Testis (tissue), 3 donors: Measurements from ENCODE around the gene MRGPRD. TPM values are rescaled to one million over a fixed set of nuclear protein-coding genes. Genes with fewer than 3 reads are reported as not detected.
"Not testable (repeated sequence)": the region's sequence is repeated elsewhere in the genome, so short reads cannot be mapped to it uniquely, and the experiment has no call there.

Source experiments
- DNase-seq: peaks from one replicate; pipeline ENCODE4 v3.0.0-alpha.2; 2019
- H3K27ac ChIP-seq, 2 donors: fragments of 200-600 bp; sonication (generic); one replicate each; pipeline ENCODE4 v1.5.1; 2019
- H3K27me3 ChIP-seq: fragments of 200-600 bp; sonication (generic); one replicate; pipeline ENCODE4 v1.5.1; 2019
- H3K36me3 ChIP-seq: fragments of 200-600 bp; sonication (generic); one replicate; pipeline ENCODE4 v1.5.1; 2017; ENCODE audit warnings: low read depth; ENCODE audit errors: missing control alignments
- H3K4me1 ChIP-seq: fragments of 200-600 bp; sonication (generic); one replicate; pipeline ENCODE4 v1.5.1; 2019
- H3K4me3 ChIP-seq, 2 donors: fragments of 200-600 bp; sonication (generic); one replicate each; pipeline ENCODE4 v1.5.1; 2017 to 2019
- H3K9me3 ChIP-seq: fragments of 200-600 bp; sonication (generic); one replicate; pipeline ENCODE4 v1.5.1; 2017
- CTCF ChIP-seq, 3 experiments: fragments of 450-650 bp in 2 of 3; fragments of 200-600 bp in 1 of 3; sonication (generic) in 1 of 3; IDR thresholded peaks; one replicate each; pipeline ENCODE4 v1.5.1; 2016 to 2019; ENCODE audit warnings: antibody characterized with exemption in 3 of 3, mild to moderate bottlenecking in 2 of 3, moderate library complexity in 1 of 3
- POLR2A ChIP-seq: fragments of 450-650 bp; IDR thresholded peaks from one replicate; pipeline ENCODE4 v1.6.1; 2017; ENCODE audit warnings: antibody characterized with exemption, mild to moderate bottlenecking, moderate library complexity
- WGBS, 2 donors: methylation state at CpG; one replicate each; pipeline ENCODE4 v1.1.5; 2018; 5-methylcytosine and 5-hydroxymethylcytosine counted together
- intact Hi-C: fragments of 100-400 bp; cut with DNase I; formaldehyde crosslinking; loops from one replicate; pipeline ENCODE4 v1.15.1; 2023; ENCODE audit warnings: low total_unique reads
- polyA plus RNA-seq: library from polyadenylated mRNA; stranded (reverse); fragments of 350-450 nt; fragmentation: Illumina TruSeq; extraction: RNeasy Lipid Tissue Mini Kit (QIAGEN cat#74804); gene quantifications from one replicate; pipeline ENCODE4 v1.2.3, GENCODE V29; 2014; ENCODE audit warnings: low read depth, low replicate concordance; ENCODE audit not compliant: insufficient read depth
- total RNA-seq, 2 donors: library from RNA; depleted of rRNA; stranded (reverse); fragments of >200 nt; gene quantifications; one replicate each; pipeline ENCODE4 v1.2.3, GENCODE V29; 2016

Gene MRGPRD
- total and polyA plus RNA-seq, 3 donors from 2014 or later, result not detected

GRCh38 chr11:68974421-68975194, 6.2 kb downstream of the MRGPRD start:
- H3K4me3 ChIP-seq, result peak overlapping the region in 1 of 2 donors; percentile 9
- no peaks in the 10 kb centered on the region for H3K36me3 ChIP-seq
- 59 to 88% methylated on average over 8 to 20 of the region's 23 CpGs for WGBS, 2 donors
- peaks cover 25% of the 10 kb centered on the region for H3K4me1 ChIP-seq
- no peaks in the 10 kb centered on the region for H3K9me3 ChIP-seq
- peak; percentile 72 for DNase-seq
- no peak for TF ChIP-seq CTCF (IDR thresholded peaks at IDR 0.05)
- no peak for TF ChIP-seq POLR2A
- no peak overlapping the region for H3K27ac ChIP-seq
- H3K27me3 ChIP-seq, result no peaks in the 10 kb centered on the region
- intact Hi-C loops, result no loop called here

GRCh38 chr11:68973706-68974105, 7.1 kb downstream of the MRGPRD start:
- intact Hi-C loops, H3K27ac ChIP-seq, DNase-seq, H3K27me3 ChIP-seq, H3K4me3 ChIP-seq, H3K9me3 ChIP-seq, H3K36me3 ChIP-seq: not testable (repeated sequence)
- H3K4me1 ChIP-seq, result peaks cover 25% of the 10 kb centered on the region
- WGBS, 2 donors, result 83 to 92% methylated on average over 11 to 12 of the region's 12 CpGs

GRCh38 chr11:68973219-68973618, 7.6 kb downstream of the MRGPRD start:
- Histone ChIP-seq H3K36me3 (no peaks in the 10 kb centered on the region), H3K27ac (no peak overlapping the region), H3K4me1 (peaks cover 25% of the 10 kb centered on the region), H3K4me3 (no peak overlapping the region), H3K27me3 (no peaks in the 10 kb centered on the region), H3K9me3 (no peaks in the 10 kb centered on the region)
- TF ChIP-seq CTCF (IDR thresholded peaks at IDR 0.05) (no peak), POLR2A (no peak)
- intact Hi-C loops, result no loop called here
- DNase-seq, result no peak
- WGBS, 2 donors, result 40 to 64% methylated on average over 4 of the region's 4 CpGs

GRCh38 chr11:68970921-68971636, 9.7 kb downstream of the MRGPRD start:
- TF ChIP-seq POLR2A, result no peak
- TF ChIP-seq CTCF (IDR thresholded peaks at IDR 0.05), result no peak
- H3K27ac ChIP-seq, result no peak overlapping the region
- H3K4me1 ChIP-seq, result peaks cover 8% of the 10 kb centered on the region
- DNase-seq, result no peak
- H3K4me3 ChIP-seq, result no peak overlapping the region
- 91 to 93% methylated on average over 8 of the region's 8 CpGs for WGBS, 2 donors
- no peaks in the 10 kb centered on the region for H3K9me3 ChIP-seq
- H3K27me3 ChIP-seq, result no peaks in the 10 kb centered on the region
- intact Hi-C loops, result no loop called here
- no peaks in the 10 kb centered on the region for H3K36me3 ChIP-seq

GRCh38 chr11:68969386-68969785, 11.4 kb downstream of the MRGPRD start:
- H3K27ac ChIP-seq, result no peak overlapping the region
- peaks cover 8% of the 10 kb centered on the region for H3K4me1 ChIP-seq
- DNase-seq, result no peak
- intact Hi-C loops, result no loop called here
- TF ChIP-seq POLR2A (no peak), CTCF (IDR thresholded peaks at IDR 0.05) (no peak)
- H3K36me3 ChIP-seq, result no peaks in the 10 kb centered on the region
- no peaks in the 10 kb centered on the region for H3K9me3 ChIP-seq
- no peaks in the 10 kb centered on the region for H3K27me3 ChIP-seq
- no peak overlapping the region for H3K4me3 ChIP-seq
- WGBS, 2 donors, result 76 to 82% methylated on average over 8 of the region's 8 CpGs
